GM10266 (cell line): ENCODE measurements around the gene PLCB1.
"Not testable (repeated sequence)": the region's sequence is repeated elsewhere in the genome, so short reads cannot be mapped to it uniquely, and the experiment has no call there.

ENCODE experiments used
- DNase-seq: peaks from one replicate; pipeline ENCODE4 v3.0.0; 2012; ENCODE audit errors: extremely low spot score
- CTCF ChIP-seq: IDR thresholded peaks from 2 replicates; pipeline ENCODE4 v1.5.1; 2012; ENCODE audit warnings: mild to moderate bottlenecking, low read depth; ENCODE audit not compliant: control insufficient read depth, insufficient read depth; ENCODE audit errors: missing control alignments

PLCB1 gene

DNA sequence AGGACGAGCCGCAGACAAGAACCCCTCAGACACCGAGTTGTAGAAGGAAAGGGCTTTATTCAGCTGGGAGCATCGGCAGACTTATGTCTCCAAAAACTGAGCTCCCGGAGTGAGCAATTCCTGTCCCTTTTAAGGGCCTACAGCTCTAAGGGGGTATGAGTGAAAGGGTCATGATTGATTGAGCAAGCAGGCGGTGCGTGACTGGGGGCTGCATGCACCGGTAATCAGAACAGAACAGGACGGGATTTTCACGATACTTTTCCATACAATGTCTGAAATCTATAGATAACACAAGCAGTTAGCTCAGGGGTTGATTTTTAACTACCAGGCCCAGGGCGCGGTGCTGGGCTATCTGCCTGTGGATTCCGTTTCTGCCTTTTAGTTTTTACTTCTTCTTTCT lies 710.5 kb downstream of the PLCB1 start:
- TF ChIP-seq CTCF: no peak
- DNase-seq: no peak

GRCh38 chr20:8844179-8844578 lies 712.1 kb downstream of the PLCB1 start:
- no peak for DNase-seq
- TF ChIP-seq CTCF: no peak

- no peak for TF ChIP-seq CTCF
- no peak for DNase-seq
These were observed 717.9 kb downstream of the PLCB1 start for GRCh38 chr20:8849990-8850389.

- no peak for TF ChIP-seq CTCF
- DNase-seq: no peak
These were observed 719.4 kb downstream of the PLCB1 start for GRCh38 chr20:8851446-8851845.

GRCh38 chr20:8851919-8852318 lies 719.9 kb downstream of the PLCB1 start:
- not testable (repeated sequence) for DNase-seq

- not testable (repeated sequence) for DNase-seq
These were observed 721.1 kb downstream of the PLCB1 start for GRCh38 chr20:8853211-8853610.

DNA sequence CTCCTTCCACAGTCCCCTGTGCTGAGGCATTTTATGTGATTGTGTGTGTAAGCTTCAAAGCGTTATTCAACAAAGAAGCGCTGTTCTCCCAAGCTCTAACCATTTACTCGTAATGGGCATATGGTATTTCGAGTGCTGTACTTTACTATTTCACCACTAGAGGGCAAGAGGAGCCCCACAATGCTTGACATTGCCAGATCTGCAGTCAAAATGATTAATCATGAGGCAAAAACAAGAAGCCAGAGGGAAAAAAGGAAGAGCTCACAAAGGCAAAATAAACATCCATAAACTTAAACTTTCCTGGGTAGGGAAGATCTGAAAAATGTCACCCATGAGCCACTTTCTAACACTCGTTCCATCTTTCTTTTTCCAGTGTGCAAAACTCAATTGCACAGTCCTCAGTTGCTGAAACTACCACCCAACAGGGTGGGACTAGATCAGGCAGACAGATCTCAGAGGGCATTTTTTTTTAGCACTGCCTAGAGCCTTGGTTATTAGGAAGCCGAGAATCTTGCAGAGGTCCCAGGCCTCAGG lies 721.8 kb downstream of the PLCB1 start:
- TF ChIP-seq CTCF: peak; percentile 87
- peak; percentile 35 for DNase-seq

- no peak for DNase-seq
These were observed 722.5 kb downstream of the PLCB1 start for GRCh38 chr20:8854571-8854970.

More at GRCh38 chr20:8854571-8854970, 722.5 kb downstream of the PLCB1 start:
- TF ChIP-seq CTCF: no peak
